Upper lobe of left lung (tissue), 6 donors: ENCODE measurements around the gene ZIC1. TPM values are rescaled to one million over a fixed set of nuclear protein-coding genes. Genes with fewer than 3 reads are reported as not detected.

ENCODE experiments used
- ATAC-seq, 2 donors: fragments of 200-7000 bp; cut with Tn5 transposase; one replicate each; pipeline ENCODE4 v1.9.1; 2022; ENCODE audit warnings: mild to moderate bottlenecking in 2 of 2, moderate library complexity in 2 of 2; ENCODE audit not compliant: low FRiP score in 2 of 2
- DNase-seq, 2 donors: peaks; one replicate each; pipeline ENCODE4 v3.0.0-alpha.2; 2019 to 2020
- H3K27ac ChIP-seq, 4 donors: fragments of 200-600 bp; sonication (generic); one replicate each; pipeline ENCODE4 v1.5.1; 2016 to 2019
- H3K27me3 ChIP-seq, 4 donors: fragments of 200-600 bp; sonication (generic); one replicate each; pipeline ENCODE4 v1.5.1; 2017 to 2019
- H3K36me3 ChIP-seq, 4 donors: fragments of 200-600 bp; sonication (generic); one replicate each; pipeline ENCODE4 v1.5.1; 2016 to 2019
- H3K4me1 ChIP-seq, 4 donors: fragments of 200-600 bp; sonication (generic); one replicate each; pipeline ENCODE4 v1.5.1; 2018 to 2019
- H3K4me3 ChIP-seq, 4 donors: fragments of 200-600 bp; sonication (generic); one replicate each; pipeline ENCODE4 v1.5.1; 2017 to 2019; ENCODE audit warnings: mild to moderate bottlenecking in 2 of 4, moderate library complexity in 1 of 4
- H3K9me3 ChIP-seq, 4 donors: fragments of 200-600 bp; sonication (generic); one replicate each; pipeline ENCODE4 v1.5.1; 2018 to 2019
- CTCF ChIP-seq, 6 experiments: fragments of 450-650 bp in 4 of 6; fragments of 200-600 bp in 2 of 6; sonication (generic) in 2 of 6; IDR thresholded peaks; one replicate each; pipeline ENCODE4 v1.5.1; 2016 to 2019; ENCODE audit warnings: antibody characterized with exemption in 6 of 6
- EP300 ChIP-seq, 4 donors: sonication (generic); formaldehyde crosslinking; IDR thresholded peaks; one replicate each; pipeline ENCODE4 v1.5.1; 2017; ENCODE audit warnings: antibody characterized with exemption in 4 of 4, control low read depth in 2 of 4
- POLR2A ChIP-seq, 4 donors: fragments of 450-650 bp; IDR thresholded peaks; one replicate each; pipeline ENCODE4 v1.5.1; 2016 to 2017; ENCODE audit warnings: antibody characterized with exemption in 4 of 4, mild to moderate bottlenecking in 2 of 4
- POLR2AphosphoS5 ChIP-seq, 2 donors: sonication (generic); formaldehyde crosslinking; IDR thresholded peaks; one replicate each; pipeline ENCODE4 v1.5.1; 2017; ENCODE audit warnings: antibody characterized with exemption in 2 of 2
- WGBS, 2 donors: methylation state at CpG; one replicate each; pipeline ENCODE4 v1.1.5; 2017 to 2018; 5-methylcytosine and 5-hydroxymethylcytosine counted together
- total RNA-seq, 6 donors: library from RNA; depleted of rRNA in 4 of 6; stranded (reverse); fragments of >200 nt in 4 of 6; gene quantifications; one replicate each; pipeline versions ENCODE4 v1.1.0 to v1.2.1, GENCODE V29; 2016 to 2021
- donor health status: DM: no; HTN: no; CAD: no; lungs with moderate emphysema.
- donor health status: DM: no; HTN: yes; CAD: no; lungs with severe emphysema.

Gene ZIC1
- total RNA-seq, 6 donors from 2014 or later: not detected

DNA sequence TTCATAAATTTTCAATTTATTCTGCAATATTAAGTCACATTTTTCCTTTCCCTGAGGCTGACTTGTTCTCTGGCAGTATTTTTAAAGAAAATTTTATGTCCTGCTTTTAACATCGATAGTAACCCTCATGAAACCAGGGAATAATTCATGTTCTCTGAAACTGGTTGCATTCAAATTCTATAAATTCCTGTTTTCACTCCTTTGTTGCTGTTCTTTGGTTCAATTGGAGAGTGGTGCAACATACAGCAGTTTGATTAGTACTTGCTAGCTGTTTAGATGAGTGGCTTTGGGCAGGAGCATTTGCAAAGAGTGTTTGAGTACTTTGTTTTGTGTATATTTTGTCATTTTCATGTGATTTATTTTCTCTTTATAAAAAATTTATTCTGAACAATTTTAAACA lies 19.2 kb downstream of the ZIC1 start:
- Histone ChIP-seq H3K4me1 (no peaks in the 10 kb centered on the region), H3K36me3 (no peaks in the 10 kb centered on the region), H3K9me3 (no peaks in the 10 kb centered on the region), H3K27ac (no peak overlapping the region), H3K4me3 (no peak overlapping the region), H3K27me3 (peaks cover 0 to 15% (median 6%) of the 10 kb centered on the region in 4 donors)
- no peak for ATAC-seq
- TF ChIP-seq POLR2A (IDR thresholded peaks at IDR 0.05) (no peak), EP300 (IDR thresholded peaks at IDR 0.05) (no peak), CTCF (IDR thresholded peaks at IDR 0.05) (no peak), POLR2AphosphoS5 (IDR thresholded peaks at IDR 0.05) (no peak)
- DNase-seq: no peak
- 77 to 86% methylated on average over 1 of the region's 1 CpG for WGBS, 2 donors

DNA sequence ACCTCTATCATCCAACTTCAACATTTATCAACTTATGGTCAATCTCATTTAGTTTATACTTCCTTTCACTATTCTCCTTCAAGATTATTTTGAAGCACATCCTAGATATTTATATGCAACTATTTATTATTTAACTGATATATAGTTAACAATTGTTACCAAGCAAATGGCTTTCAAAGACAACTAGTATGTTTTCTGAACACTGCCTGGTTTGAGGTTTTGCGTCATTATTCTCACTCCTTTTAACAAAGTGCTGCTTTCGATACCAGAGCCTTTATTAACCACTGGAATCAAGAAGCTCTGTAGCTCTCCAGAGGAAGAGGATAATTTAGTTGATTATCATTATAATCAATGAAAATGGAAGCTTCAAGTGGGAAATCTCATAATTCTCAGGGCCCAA lies 19.6 kb downstream of the ZIC1 start:
- Histone ChIP-seq H3K4me3 (no peak overlapping the region), H3K27me3 (peaks cover 0 to 11% (median 4%) of the 10 kb centered on the region in 4 donors), H3K27ac (no peak overlapping the region), H3K36me3 (no peaks in the 10 kb centered on the region), H3K9me3 (no peaks in the 10 kb centered on the region), H3K4me1 (no peaks in the 10 kb centered on the region)
- TF ChIP-seq POLR2AphosphoS5 (IDR thresholded peaks at IDR 0.05): no peak
- no peak for TF ChIP-seq POLR2A (IDR thresholded peaks at IDR 0.05)
- TF ChIP-seq CTCF (IDR thresholded peaks at IDR 0.05): no peak
- TF ChIP-seq EP300 (IDR thresholded peaks at IDR 0.05): no peak
- no peak for DNase-seq
- ATAC-seq: no peak
- 87% methylated on average over 2 of the region's 2 CpGs for WGBS, 2 donors

- H3K4me1 ChIP-seq: no peaks in the 10 kb centered on the region
- no peaks in the 10 kb centered on the region for H3K36me3 ChIP-seq
- H3K9me3 ChIP-seq: no peaks in the 10 kb centered on the region
- ATAC-seq (no peak), DNase-seq (no peak)
- H3K4me3 ChIP-seq: no peak overlapping the region
- H3K27me3 ChIP-seq: no peaks in the 10 kb centered on the region
- H3K27ac ChIP-seq: no peak overlapping the region
- WGBS, 2 donors: 63 to 73% methylated on average over 3 of the region's 3 CpGs
- TF ChIP-seq EP300 (IDR thresholded peaks at IDR 0.05) (no peak), CTCF (IDR thresholded peaks at IDR 0.05) (no peak), POLR2A (IDR thresholded peaks at IDR 0.05) (no peak), POLR2AphosphoS5 (IDR thresholded peaks at IDR 0.05) (no peak)
Observed at GRCh38 chr3:147431751-147432150, 22.6 kb downstream of the ZIC1 start.

DNA sequence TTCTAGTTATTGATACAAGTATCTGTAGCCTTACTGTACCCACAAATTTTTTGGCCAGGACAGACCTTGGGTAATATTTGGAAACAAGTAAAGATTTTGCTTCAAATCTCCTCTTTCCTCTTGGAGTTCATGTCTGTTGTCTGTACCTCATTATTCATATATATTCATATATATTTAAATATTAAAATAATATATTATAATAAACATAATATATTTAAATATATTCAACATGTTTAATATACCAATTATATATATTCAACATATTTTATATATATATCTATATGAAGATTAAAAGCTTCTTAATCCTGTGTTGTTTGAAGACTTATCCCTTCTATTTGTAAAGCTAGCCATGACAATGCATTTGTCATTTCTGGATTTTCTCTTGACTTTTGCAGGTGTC lies 38.1 kb downstream of the ZIC1 start:
- Histone ChIP-seq H3K4me1 (no peaks in the 10 kb centered on the region), H3K9me3 (no peaks in the 10 kb centered on the region), H3K27ac (no peak overlapping the region), H3K36me3 (no peaks in the 10 kb centered on the region), H3K27me3 (no peaks in the 10 kb centered on the region), H3K4me3 (no peak overlapping the region)
- TF ChIP-seq POLR2A (IDR thresholded peaks at IDR 0.05) (no peak), CTCF (IDR thresholded peaks at IDR 0.05) (no peak), POLR2AphosphoS5 (IDR thresholded peaks at IDR 0.05) (no peak), EP300 (IDR thresholded peaks at IDR 0.05) (no peak)
- no peak for ATAC-seq
- no peak for DNase-seq

DNA sequence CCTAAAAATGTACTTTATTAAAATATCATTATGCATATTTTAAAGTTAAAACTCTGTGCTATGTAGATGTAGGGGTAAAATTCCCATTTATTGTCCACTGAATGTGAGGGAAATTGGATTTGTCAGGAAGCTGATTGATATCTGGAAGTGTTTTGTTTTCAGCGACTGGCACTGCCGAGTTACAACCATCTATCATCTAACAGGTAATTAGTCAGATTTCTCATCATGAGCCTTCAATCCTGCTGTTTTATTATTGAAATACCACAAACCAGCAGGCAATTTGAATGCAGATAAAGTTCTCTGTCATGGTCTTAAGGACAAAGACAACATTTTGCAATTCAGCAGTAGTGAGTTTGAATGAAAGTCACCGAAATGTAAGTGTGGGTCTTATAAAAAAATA lies 40.5 kb downstream of the ZIC1 start:
- ATAC-seq (no peak), DNase-seq (no peak)
- H3K9me3 ChIP-seq: no peaks in the 10 kb centered on the region
- no peaks in the 10 kb centered on the region for H3K36me3 ChIP-seq
- H3K4me3 ChIP-seq: no peak overlapping the region
- 27 to 31% methylated on average over 3 of the region's 3 CpGs for WGBS, 2 donors
- TF ChIP-seq CTCF (IDR thresholded peaks at IDR 0.05) (no peak), POLR2A (IDR thresholded peaks at IDR 0.05) (no peak), EP300 (IDR thresholded peaks at IDR 0.05) (no peak), POLR2AphosphoS5 (IDR thresholded peaks at IDR 0.05) (no peak)
- no peak overlapping the region for H3K27ac ChIP-seq
- H3K4me1 ChIP-seq: no peaks in the 10 kb centered on the region
- no peaks in the 10 kb centered on the region for H3K27me3 ChIP-seq
